Gastrocnemius medialis (tissue), 4 donors: ENCODE results near the gene USHBP1.

Source experiments
- POLR2A ChIP-seq, 2 donors: fragments of 450-650 bp; IDR thresholded peaks; one replicate each; pipeline ENCODE4 v1.6.1; 2017; ENCODE audit warnings: antibody characterized with exemption in 2 of 2, mild to moderate bottlenecking in 2 of 2, moderate library complexity in 2 of 2
- TF ChIP-seq, protein P1 (sequence below), 5 experiments: fragments of 450-650 bp in 3 of 5; fragments of 200-600 bp in 2 of 5; sonication (generic) in 2 of 5; IDR thresholded peaks in 4 of 5; conservative IDR thresholded peaks in 1 of 5; 1 replicate in 4 of 5; 2 replicates in 1 of 5; pipeline ENCODE4 v1.5.1; 2016 to 2019; ENCODE audit warnings: antibody characterized with exemption in 5 of 5, mild to moderate bottlenecking in 3 of 5, moderate library complexity in 3 of 5

DNA sequence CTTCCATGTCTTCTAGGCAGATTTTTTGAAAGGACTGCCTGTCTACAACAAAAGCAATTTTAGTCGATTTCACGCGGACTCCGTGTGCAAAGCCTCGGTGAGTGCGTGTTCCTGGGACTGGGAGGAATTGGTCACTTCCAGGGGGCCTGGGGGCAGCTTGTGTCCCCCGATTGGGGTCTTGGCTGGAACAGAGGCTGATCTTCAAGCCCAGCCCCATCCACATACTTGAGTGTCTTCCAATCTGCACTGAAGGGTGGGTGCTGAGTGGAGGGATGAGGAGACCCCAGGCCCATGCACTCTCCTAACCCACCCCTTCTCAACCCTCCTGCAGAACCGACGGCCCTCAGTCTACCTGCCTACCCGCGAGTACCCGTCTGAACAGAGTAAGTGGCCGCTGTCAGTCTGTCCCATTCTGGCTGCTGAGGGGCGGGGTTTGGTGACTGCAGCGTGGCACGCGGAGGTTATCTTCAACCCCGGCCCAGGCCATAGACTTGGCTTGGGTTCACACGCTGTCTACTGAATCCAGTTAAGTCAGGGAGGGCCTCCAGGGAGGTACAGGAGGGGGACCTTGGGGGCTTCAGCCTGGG, 49.6 kb upstream of the USHBP1 start:
- no peak for TF ChIP-seq POLR2A (IDR thresholded peaks at IDR 0.05)
- TF ChIP-seq, protein P1, sequence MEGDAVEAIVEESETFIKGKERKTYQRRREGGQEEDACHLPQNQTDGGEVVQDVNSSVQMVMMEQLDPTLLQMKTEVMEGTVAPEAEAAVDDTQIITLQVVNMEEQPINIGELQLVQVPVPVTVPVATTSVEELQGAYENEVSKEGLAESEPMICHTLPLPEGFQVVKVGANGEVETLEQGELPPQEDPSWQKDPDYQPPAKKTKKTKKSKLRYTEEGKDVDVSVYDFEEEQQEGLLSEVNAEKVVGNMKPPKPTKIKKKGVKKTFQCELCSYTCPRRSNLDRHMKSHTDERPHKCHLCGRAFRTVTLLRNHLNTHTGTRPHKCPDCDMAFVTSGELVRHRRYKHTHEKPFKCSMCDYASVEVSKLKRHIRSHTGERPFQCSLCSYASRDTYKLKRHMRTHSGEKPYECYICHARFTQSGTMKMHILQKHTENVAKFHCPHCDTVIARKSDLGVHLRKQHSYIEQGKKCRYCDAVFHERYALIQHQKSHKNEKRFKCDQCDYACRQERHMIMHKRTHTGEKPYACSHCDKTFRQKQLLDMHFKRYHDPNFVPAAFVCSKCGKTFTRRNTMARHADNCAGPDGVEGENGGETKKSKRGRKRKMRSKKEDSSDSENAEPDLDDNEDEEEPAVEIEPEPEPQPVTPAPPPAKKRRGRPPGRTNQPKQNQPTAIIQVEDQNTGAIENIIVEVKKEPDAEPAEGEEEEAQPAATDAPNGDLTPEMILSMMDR (IDR thresholded peaks at IDR 0.05 in 4 of 5, conservative IDR thresholded peaks at IDR 0.05 in 1 of 5) = no peak
